ENCODE data around the gene TAF1B. TPM values are rescaled to one million over a fixed set of nuclear protein-coding genes. Genes with fewer than 3 reads are reported as not detected.

The TAF1B gene
- total RNA-seq, 1 experiment from 2014 or later, result 24.8 TPM

DNA sequence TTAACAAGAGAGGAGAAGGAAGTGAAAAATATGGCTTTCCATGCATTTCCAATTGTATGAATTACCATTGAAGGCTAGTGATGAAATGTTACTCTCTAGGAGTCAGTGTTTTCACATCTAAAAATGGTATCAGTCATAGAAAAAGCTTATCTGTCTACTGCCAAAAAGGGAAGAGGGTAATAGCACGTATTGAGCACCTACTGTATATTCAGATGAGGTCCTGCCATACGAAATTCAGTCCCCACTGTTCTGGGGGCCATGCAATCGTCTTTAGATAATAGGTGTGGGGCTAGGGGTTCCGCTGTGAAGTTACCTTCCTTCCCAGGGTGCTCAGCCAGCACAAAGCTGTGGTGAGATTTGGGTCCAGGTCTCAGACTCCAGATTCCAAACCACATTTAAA lies 94.0 kb downstream of the TAF1B start:
- no peak for DNase-seq
- Histone ChIP-seq H3K4me3 (no peak overlapping the region), H2AFZ (no peak overlapping the region), H3K36me3 (ENCODE audit: low read depth) (peaks cover 5% of the 10 kb centered on the region; the same call in 1 of the 2 replicates), H3K9me3 (ENCODE audit: insufficient read depth, low read depth) (no peaks in the 10 kb centered on the region), H3K27ac (no peak overlapping the region), H3F3A (ENCODE audit: insufficient read depth, low read depth) (peaks cover 25% of the 10 kb centered on the region), H3K27me3 (ENCODE audit: insufficient read depth, low read depth) (no peaks in the 10 kb centered on the region), H3K79me2 (ENCODE audit: low read depth) (no peaks in the 10 kb centered on the region), H4K20me1 (ENCODE audit: insufficient read depth) (no peaks in the 10 kb centered on the region), H3K9me2 (ENCODE audit: insufficient read depth) (no peaks in the 10 kb centered on the region; the same call in 1 of the 2 replicates), H3K4me1 (replicated peaks; ENCODE audit: insufficient read depth) (peaks cover 33% of the 10 kb centered on the region), H3K4me2 (no peak overlapping the region)
- intact Hi-C loops (cut with micrococcal nuclease; ENCODE audit: unreplicated experiment), result no loop called here
- ChIA-PET POLR2A (ENCODE audit: unreplicated experiment) (no interaction called here), CTCF (no interaction called here)
- no TSS peak for BruUV-seq (replicated peaks)
- TF ChIP-seq, protein P1, sequence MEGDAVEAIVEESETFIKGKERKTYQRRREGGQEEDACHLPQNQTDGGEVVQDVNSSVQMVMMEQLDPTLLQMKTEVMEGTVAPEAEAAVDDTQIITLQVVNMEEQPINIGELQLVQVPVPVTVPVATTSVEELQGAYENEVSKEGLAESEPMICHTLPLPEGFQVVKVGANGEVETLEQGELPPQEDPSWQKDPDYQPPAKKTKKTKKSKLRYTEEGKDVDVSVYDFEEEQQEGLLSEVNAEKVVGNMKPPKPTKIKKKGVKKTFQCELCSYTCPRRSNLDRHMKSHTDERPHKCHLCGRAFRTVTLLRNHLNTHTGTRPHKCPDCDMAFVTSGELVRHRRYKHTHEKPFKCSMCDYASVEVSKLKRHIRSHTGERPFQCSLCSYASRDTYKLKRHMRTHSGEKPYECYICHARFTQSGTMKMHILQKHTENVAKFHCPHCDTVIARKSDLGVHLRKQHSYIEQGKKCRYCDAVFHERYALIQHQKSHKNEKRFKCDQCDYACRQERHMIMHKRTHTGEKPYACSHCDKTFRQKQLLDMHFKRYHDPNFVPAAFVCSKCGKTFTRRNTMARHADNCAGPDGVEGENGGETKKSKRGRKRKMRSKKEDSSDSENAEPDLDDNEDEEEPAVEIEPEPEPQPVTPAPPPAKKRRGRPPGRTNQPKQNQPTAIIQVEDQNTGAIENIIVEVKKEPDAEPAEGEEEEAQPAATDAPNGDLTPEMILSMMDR (conservative IDR thresholded peaks at IDR 0.05), result no peak
- TF ChIP-seq EZH2 (IDR thresholded peaks at IDR 0.05; ENCODE audit: low read depth), result no peak

DNA sequence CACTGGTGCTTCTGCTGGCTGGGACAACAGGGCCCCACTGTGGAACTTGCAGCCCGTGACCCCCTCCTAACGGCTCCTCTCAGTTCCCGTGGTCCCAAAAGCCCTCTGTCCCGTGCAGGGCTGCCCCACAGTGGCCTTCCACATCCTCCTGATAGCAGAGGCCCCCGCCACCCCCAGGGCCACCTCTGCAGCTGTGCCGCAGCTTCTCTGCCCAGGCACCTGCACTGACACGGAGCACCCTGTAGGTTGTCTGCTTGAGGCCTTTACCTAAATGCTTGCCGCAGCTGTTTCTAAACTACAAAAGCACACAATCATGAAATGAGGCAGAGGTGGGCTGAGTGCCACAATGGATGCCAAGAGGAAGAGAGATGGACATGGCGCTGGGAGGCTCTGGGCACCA lies 94.7 kb downstream of the TAF1B start:
- intact Hi-C loops (cut with micrococcal nuclease; ENCODE audit: unreplicated experiment), result no loop called here
- Histone ChIP-seq H3K4me3 (no peak overlapping the region), H3K4me2 (no peak overlapping the region), H3K79me2 (ENCODE audit: low read depth) (no peaks in the 10 kb centered on the region), H3K4me1 (replicated peaks; ENCODE audit: insufficient read depth) (peaks cover 40% of the 10 kb centered on the region), H3K36me3 (ENCODE audit: low read depth) (peaks cover 5% of the 10 kb centered on the region; the same call in 1 of the 2 replicates), H4K20me1 (ENCODE audit: insufficient read depth) (no peaks in the 10 kb centered on the region), H3K27me3 (ENCODE audit: insufficient read depth, low read depth) (no peaks in the 10 kb centered on the region), H2AFZ (no peak overlapping the region), H3K9me3 (ENCODE audit: insufficient read depth, low read depth) (no peaks in the 10 kb centered on the region), H3F3A (ENCODE audit: insufficient read depth, low read depth) (peaks cover 32% of the 10 kb centered on the region), H3K27ac (no peak overlapping the region), H3K9me2 (ENCODE audit: insufficient read depth) (no peaks in the 10 kb centered on the region; the same call in 1 of the 2 replicates)
- CTCF ChIA-PET, result no interaction called here
- TF ChIP-seq, protein P1 (conservative IDR thresholded peaks at IDR 0.05), result no peak
- TF ChIP-seq EZH2 (IDR thresholded peaks at IDR 0.05; ENCODE audit: low read depth), result no peak
- no TSS peak for BruUV-seq (replicated peaks)
- POLR2A ChIA-PET (ENCODE audit: unreplicated experiment), result no interaction called here
- DNase-seq, result no peak

DNA sequence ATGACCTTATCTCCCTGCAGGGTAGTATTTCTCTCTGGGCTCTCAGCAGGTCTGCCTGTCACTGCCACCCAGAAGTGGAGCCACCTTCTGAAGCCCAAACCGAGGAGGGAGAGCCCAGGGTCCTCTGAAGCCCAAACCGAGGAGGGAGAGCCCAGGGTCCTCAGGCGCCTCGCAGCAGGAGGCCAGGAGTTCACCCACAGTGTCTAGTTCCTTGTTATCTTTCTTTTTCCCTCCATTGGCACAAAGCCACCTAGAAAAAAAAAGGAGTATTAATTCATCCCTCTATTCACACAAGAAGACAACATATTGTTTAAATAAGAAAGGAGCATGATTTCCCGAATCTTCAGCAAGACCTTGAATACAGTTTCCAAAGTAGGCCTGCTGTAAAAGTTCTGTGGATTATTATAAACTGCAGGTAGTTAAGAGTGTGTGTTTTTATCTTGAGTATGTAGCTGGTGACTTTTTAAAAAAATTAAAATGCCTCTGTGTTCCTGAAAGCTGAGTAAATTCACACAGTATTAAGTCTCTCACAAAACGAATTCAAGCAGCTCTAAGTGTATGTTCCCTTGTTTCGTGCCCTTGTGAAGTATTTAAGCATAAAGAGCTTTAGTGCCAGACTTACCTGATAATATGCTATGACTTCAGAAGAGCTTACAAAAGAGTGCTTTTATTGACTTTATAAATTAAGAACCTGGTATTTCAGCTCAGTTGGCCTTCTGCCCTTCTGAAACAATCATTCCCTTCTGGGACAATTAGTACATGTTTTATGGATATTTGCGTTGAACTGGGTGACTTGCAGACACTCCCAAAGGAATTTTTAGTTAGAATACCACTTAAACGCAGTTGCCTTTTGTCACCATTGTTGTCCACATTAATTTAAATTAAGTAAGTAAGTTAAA lies 96.6 kb downstream of the TAF1B start:
- BruUV-seq (replicated peaks), result no TSS peak

More for the DNA sequence above, 96.6 kb downstream of the TAF1B start:
- Histone ChIP-seq H3K79me2 (ENCODE audit: low read depth) (no peaks in the 10 kb centered on the region), H2AFZ (no peak overlapping the region), H3K4me1 (replicated peaks; ENCODE audit: insufficient read depth) (peaks cover 58% of the 10 kb centered on the region), H3K4me2 (peak overlapping the region; percentile 76), H3K9me2 (ENCODE audit: insufficient read depth) (no peaks in the 10 kb centered on the region; the same call in 1 of the 2 replicates), H3F3A (ENCODE audit: insufficient read depth, low read depth) (peaks cover 48% of the 10 kb centered on the region), H3K27ac (peak overlapping the region; percentile 97), H3K36me3 (ENCODE audit: low read depth) (no peaks in the 10 kb centered on the region), H3K27me3 (ENCODE audit: insufficient read depth, low read depth) (no peaks in the 10 kb centered on the region), H3K4me3 (peak overlapping the region; percentile 40; the same call in 1 of the 2 replicates), H4K20me1 (ENCODE audit: insufficient read depth) (no peaks in the 10 kb centered on the region), H3K9me3 (ENCODE audit: insufficient read depth, low read depth) (no peaks in the 10 kb centered on the region)
- CTCF ChIA-PET, result no interaction called here
- peak in 1 of 2 experiments; percentile 68 for DNase-seq
- intact Hi-C loops (cut with micrococcal nuclease; ENCODE audit: unreplicated experiment), result loop anchor here (5.0 kb wide), 2 partner anchors 43 to 128 kb away; no protein-coding TSS in a partner anchor
- TF ChIP-seq, protein P1 (conservative IDR thresholded peaks at IDR 0.05), result no peak
- no peak for TF ChIP-seq EZH2 (IDR thresholded peaks at IDR 0.05; ENCODE audit: low read depth)
- POLR2A ChIA-PET (ENCODE audit: unreplicated experiment), result interaction anchor here (0.7 kb wide), 1 partner anchor 7 kb away, joined by 7 read pairs; no protein-coding TSS in a partner anchor
